Activated T-helper 1 cell treated with anti-CD3 and anti-CD28 coated beads, Interleukin-12 subunit alpha, Interleukin-12 subunit beta, Interleukin-2, Interleukin-4 antibody, amounts not matched to agents 30 ng/mL and 10 ng/mL and 1 ng/mL, durations not matched to agents 14 hours and 24 hours and 36 hours (primary cell): ENCODE measurements around the gene ST8SIA2. TPM values are rescaled to one million over a fixed set of nuclear protein-coding genes. Genes with fewer than 3 reads are reported as not detected.

Source experiments
- DNase-seq: peaks from one replicate; pipeline ENCODE4 v3.0.0; 2021; ENCODE audit warnings: low spot score
- H3K27ac Mint-ChIP-seq: one replicate; pipeline ENCODE4 v1.8.0; 2021; ENCODE audit warnings: mild to moderate bottlenecking, mixed read lengths
- H3K27me3 Mint-ChIP-seq: one replicate; pipeline ENCODE4 v1.8.0; 2022; ENCODE audit warnings: mild to moderate bottlenecking, moderate library complexity, mixed read lengths; ENCODE audit not compliant: insufficient read depth
- H3K36me3 Mint-ChIP-seq: one replicate; pipeline ENCODE4 v1.8.0; 2021; ENCODE audit warnings: low read depth, mixed read lengths
- H3K4me1 Mint-ChIP-seq: one replicate; pipeline ENCODE4 v1.8.0; 2021; ENCODE audit warnings: low read depth, mixed read lengths
- H3K4me3 Mint-ChIP-seq: one replicate; pipeline ENCODE4 v1.8.0; 2021; ENCODE audit warnings: mild to moderate bottlenecking, moderate library complexity, mixed read lengths
- H3K9me3 Mint-ChIP-seq: one replicate; pipeline ENCODE4 v1.8.0; 2021; ENCODE audit warnings: mixed read lengths
- intact Hi-C: fragments of 100-400 bp; cut with micrococcal nuclease; formaldehyde crosslinking; loops from one replicate; pipeline ENCODE4 v1.15.1; 2024
- total RNA-seq: library from RNA; stranded (reverse); gene quantifications from 2 replicates; pipeline ENCODE4 v1.2.3, GENCODE V29; 2022

The ST8SIA2 gene
- total RNA-seq, 1 donor from 2014 or later = not detected

GRCh38 chr15:92405942-92406341, 12.3 kb downstream of the ST8SIA2 start:
- Mint-ChIP-seq H3K27ac (no peak overlapping the region), H3K36me3 (no peaks in the 10 kb centered on the region), H3K27me3 (no peaks in the 10 kb centered on the region), H3K4me3 (no peak overlapping the region), H3K9me3 (no peaks in the 10 kb centered on the region), H3K4me1 (no peaks in the 10 kb centered on the region)
- no peak for DNase-seq
- intact Hi-C loops = no loop called here

GRCh38 chr15:92407321-92407720, 13.6 kb downstream of the ST8SIA2 start:
- no peak for DNase-seq
- Mint-ChIP-seq H3K27ac (no peak overlapping the region), H3K36me3 (no peaks in the 10 kb centered on the region), H3K4me1 (no peaks in the 10 kb centered on the region), H3K4me3 (no peak overlapping the region), H3K27me3 (peaks cover 8% of the 10 kb centered on the region), H3K9me3 (no peaks in the 10 kb centered on the region)
- intact Hi-C loops = no loop called here

- intact Hi-C loops = no loop called here
- no peaks in the 10 kb centered on the region for H3K9me3 Mint-ChIP-seq
- H3K27me3 Mint-ChIP-seq = peaks cover 8% of the 10 kb centered on the region
- H3K27ac Mint-ChIP-seq = no peak overlapping the region
- no peak overlapping the region for H3K4me3 Mint-ChIP-seq
- H3K36me3 Mint-ChIP-seq = no peaks in the 10 kb centered on the region
- no peak for DNase-seq
- H3K4me1 Mint-ChIP-seq = no peaks in the 10 kb centered on the region
Observed at GRCh38 chr15:92407916-92408315, 14.2 kb downstream of the ST8SIA2 start.

GRCh38 chr15:92409006-92409405, 15.3 kb downstream of the ST8SIA2 start:
- no peaks in the 10 kb centered on the region for H3K36me3 Mint-ChIP-seq

GRCh38 chr15:92409521-92409920, 15.8 kb downstream of the ST8SIA2 start:
- Mint-ChIP-seq H3K36me3 (no peaks in the 10 kb centered on the region), H3K4me3 (no peak overlapping the region), H3K4me1 (no peaks in the 10 kb centered on the region), H3K27me3 (peaks cover 8% of the 10 kb centered on the region), H3K27ac (no peak overlapping the region), H3K9me3 (no peaks in the 10 kb centered on the region)
- intact Hi-C loops = no loop called here
- no peak for DNase-seq

More at GRCh38 chr15:92409006-92409405, 15.3 kb downstream of the ST8SIA2 start:
- Mint-ChIP-seq H3K4me1 (no peaks in the 10 kb centered on the region), H3K9me3 (no peaks in the 10 kb centered on the region), H3K27ac (no peak overlapping the region), H3K4me3 (no peak overlapping the region), H3K27me3 (peaks cover 8% of the 10 kb centered on the region)
- intact Hi-C loops = no loop called here
- DNase-seq = no peak

GRCh38 chr15:92410537-92410936, 16.9 kb downstream of the ST8SIA2 start:
- no peak overlapping the region for H3K4me3 Mint-ChIP-seq
- no peak for DNase-seq
- peaks cover 8% of the 10 kb centered on the region for H3K27me3 Mint-ChIP-seq
- H3K4me1 Mint-ChIP-seq = no peaks in the 10 kb centered on the region
- no peak overlapping the region for H3K27ac Mint-ChIP-seq
- intact Hi-C loops = no loop called here
- no peaks in the 10 kb centered on the region for H3K9me3 Mint-ChIP-seq
- H3K36me3 Mint-ChIP-seq = no peaks in the 10 kb centered on the region

- no peak overlapping the region for H3K27ac Mint-ChIP-seq
- intact Hi-C loops = no loop called here
- no peak overlapping the region for H3K4me3 Mint-ChIP-seq
- no peaks in the 10 kb centered on the region for H3K9me3 Mint-ChIP-seq
- H3K27me3 Mint-ChIP-seq = peaks cover 8% of the 10 kb centered on the region
- no peaks in the 10 kb centered on the region for H3K4me1 Mint-ChIP-seq
- DNase-seq = no peak
- no peaks in the 10 kb centered on the region for H3K36me3 Mint-ChIP-seq
Observed at GRCh38 chr15:92411256-92411655, 17.6 kb downstream of the ST8SIA2 start.

- Mint-ChIP-seq H3K27me3 (peaks cover 8% of the 10 kb centered on the region), H3K36me3 (no peaks in the 10 kb centered on the region), H3K27ac (no peak overlapping the region), H3K4me3 (no peak overlapping the region), H3K9me3 (no peaks in the 10 kb centered on the region), H3K4me1 (no peaks in the 10 kb centered on the region)
- DNase-seq = no peak
- intact Hi-C loops = no loop called here
Observed at GRCh38 chr15:92413510-92413909, 19.8 kb downstream of the ST8SIA2 start.

GRCh38 chr15:92415639-92416297, 22.1 kb downstream of the ST8SIA2 start:
- no peak overlapping the region for H3K27ac Mint-ChIP-seq
- H3K9me3 Mint-ChIP-seq = no peaks in the 10 kb centered on the region
- no peak for DNase-seq
- no peak overlapping the region for H3K4me3 Mint-ChIP-seq
- H3K4me1 Mint-ChIP-seq = no peaks in the 10 kb centered on the region
- H3K27me3 Mint-ChIP-seq = peaks cover 10% of the 10 kb centered on the region
- intact Hi-C loops = no loop called here
- no peaks in the 10 kb centered on the region for H3K36me3 Mint-ChIP-seq

GRCh38 chr15:92416557-92416956, 22.9 kb downstream of the ST8SIA2 start:
- DNase-seq = no peak
- Mint-ChIP-seq H3K36me3 (no peaks in the 10 kb centered on the region), H3K27ac (no peak overlapping the region), H3K4me1 (no peaks in the 10 kb centered on the region), H3K4me3 (no peak overlapping the region), H3K27me3 (peaks cover 7% of the 10 kb centered on the region), H3K9me3 (no peaks in the 10 kb centered on the region)
- intact Hi-C loops = no loop called here

- H3K36me3 Mint-ChIP-seq = no peaks in the 10 kb centered on the region
- peaks cover 2% of the 10 kb centered on the region for H3K27me3 Mint-ChIP-seq
- intact Hi-C loops = no loop called here
- DNase-seq = no peak
- no peak overlapping the region for H3K27ac Mint-ChIP-seq
- no peak overlapping the region for H3K4me3 Mint-ChIP-seq
- H3K9me3 Mint-ChIP-seq = no peaks in the 10 kb centered on the region
- H3K4me1 Mint-ChIP-seq = no peaks in the 10 kb centered on the region
Observed at GRCh38 chr15:92417716-92418115, 24.0 kb downstream of the ST8SIA2 start.

GRCh38 chr15:92418864-92419263, 25.2 kb downstream of the ST8SIA2 start:
- no peaks in the 10 kb centered on the region for H3K36me3 Mint-ChIP-seq
- H3K27ac Mint-ChIP-seq = no peak overlapping the region
- peaks cover 2% of the 10 kb centered on the region for H3K27me3 Mint-ChIP-seq
- H3K4me3 Mint-ChIP-seq = no peak overlapping the region
- no peak for DNase-seq
- intact Hi-C loops = no loop called here
- H3K9me3 Mint-ChIP-seq = no peaks in the 10 kb centered on the region
- H3K4me1 Mint-ChIP-seq = no peaks in the 10 kb centered on the region

- Mint-ChIP-seq H3K36me3 (no peaks in the 10 kb centered on the region), H3K27ac (no peak overlapping the region), H3K4me1 (no peaks in the 10 kb centered on the region), H3K27me3 (peaks cover 3% of the 10 kb centered on the region), H3K4me3 (no peak overlapping the region), H3K9me3 (no peaks in the 10 kb centered on the region)
- DNase-seq = no peak
- intact Hi-C loops = no loop called here
Observed at GRCh38 chr15:92421976-92422375, 28.3 kb downstream of the ST8SIA2 start.
